Activated T-helper 1 cell treated with Interleukin-2 at 50 U/mL for 16 hours (primary cell): Measurements from ENCODE around the gene VTA1.
"Not testable (repeated sequence)": the region's sequence is repeated elsewhere in the genome, so short reads cannot be mapped to it uniquely, and the experiment has no call there.

Experiments used
- DNase-seq: peaks from one replicate; pipeline ENCODE4 v3.0.0-alpha.2; 2020; ENCODE audit warnings: low read depth

Gene VTA1

GRCh38 chr6:142146828-142147662 is at the start of gene VTA1, which contains the start of gene NMBR:
VTA1 (plus strand) TSS chr6:142147263; CDS start chr6:142147288, 25 bp downstream.
NMBR (minus strand) TSS chr6:142147122; CDS start chr6:142088658, 58,464 bp downstream.
- peak; percentile 91 for DNase-seq

- DNase-seq: not testable (repeated sequence)
These were observed 42.2 kb upstream of the VTA1 start for GRCh38 chr6:142104820-142105219.

- DNase-seq: not testable (repeated sequence)
These were observed 36.2 kb upstream of the VTA1 start for GRCh38 chr6:142110820-142111219.

GRCh38 chr6:142112451-142113061 is 34.5 kb upstream of the VTA1 start:
- DNase-seq: peak; percentile 4

GRCh38 chr6:142117366-142117765 is 29.7 kb upstream of the VTA1 start:
- DNase-seq: no peak

GRCh38 chr6:142118328-142118727 is 28.7 kb upstream of the VTA1 start:
- DNase-seq: no peak

- DNase-seq: no peak
These were observed 28.1 kb upstream of the VTA1 start for GRCh38 chr6:142118925-142119324.

- DNase-seq: no peak
These were observed 25.7 kb upstream of the VTA1 start for GRCh38 chr6:142121342-142121741.

GRCh38 chr6:142130814-142131213 is 16.2 kb upstream of the VTA1 start:
- DNase-seq: no peak

- no peak for DNase-seq
These were observed 14.4 kb upstream of the VTA1 start, which contains the start of gene GJE1 for GRCh38 chr6:142132625-142133024. GJE1 (plus strand) TSS chr6:142132925; CDS start chr6:142133159, 234 bp downstream.

GRCh38 chr6:142138876-142139275 is 8.2 kb upstream of the VTA1 start:
- DNase-seq: no peak

- DNase-seq: not testable (repeated sequence)
These were observed 5.5 kb upstream of the VTA1 start for GRCh38 chr6:142141531-142141930.

GRCh38 chr6:142152746-142153145 is 5.7 kb downstream of the VTA1 start:
- DNase-seq: no peak

GRCh38 chr6:142153196-142153595 is 6.1 kb downstream of the VTA1 start:
- no peak for DNase-seq

GRCh38 chr6:142154336-142154735 is 7.3 kb downstream of the VTA1 start:
- no peak for DNase-seq

- no peak for DNase-seq
These were observed 8.0 kb downstream of the VTA1 start for GRCh38 chr6:142155091-142155490.

GRCh38 chr6:142155895-142156757 is 9.1 kb downstream of the VTA1 start:
- no peak for DNase-seq

- DNase-seq: not testable (repeated sequence)
These were observed 9.7 kb downstream of the VTA1 start for GRCh38 chr6:142156758-142157068.

GRCh38 chr6:142162780-142163179 is 15.7 kb downstream of the VTA1 start:
- DNase-seq: no peak

- DNase-seq: no peak
These were observed 18.2 kb downstream of the VTA1 start for GRCh38 chr6:142165227-142165626.

GRCh38 chr6:142167071-142167470 is 20.0 kb downstream of the VTA1 start:
- DNase-seq: no peak

- DNase-seq: no peak
These were observed 20.4 kb downstream of the VTA1 start for GRCh38 chr6:142167486-142167885.
